ENCODE results near the gene ADRA2B.

ADRA2B gene

GRCh38 chr2:96117701-96118588 lies 1.6 kb upstream of the ADRA2B start:
- DNase-seq (ENCODE audit: low read depth, low spot score), result no peak

DNA sequence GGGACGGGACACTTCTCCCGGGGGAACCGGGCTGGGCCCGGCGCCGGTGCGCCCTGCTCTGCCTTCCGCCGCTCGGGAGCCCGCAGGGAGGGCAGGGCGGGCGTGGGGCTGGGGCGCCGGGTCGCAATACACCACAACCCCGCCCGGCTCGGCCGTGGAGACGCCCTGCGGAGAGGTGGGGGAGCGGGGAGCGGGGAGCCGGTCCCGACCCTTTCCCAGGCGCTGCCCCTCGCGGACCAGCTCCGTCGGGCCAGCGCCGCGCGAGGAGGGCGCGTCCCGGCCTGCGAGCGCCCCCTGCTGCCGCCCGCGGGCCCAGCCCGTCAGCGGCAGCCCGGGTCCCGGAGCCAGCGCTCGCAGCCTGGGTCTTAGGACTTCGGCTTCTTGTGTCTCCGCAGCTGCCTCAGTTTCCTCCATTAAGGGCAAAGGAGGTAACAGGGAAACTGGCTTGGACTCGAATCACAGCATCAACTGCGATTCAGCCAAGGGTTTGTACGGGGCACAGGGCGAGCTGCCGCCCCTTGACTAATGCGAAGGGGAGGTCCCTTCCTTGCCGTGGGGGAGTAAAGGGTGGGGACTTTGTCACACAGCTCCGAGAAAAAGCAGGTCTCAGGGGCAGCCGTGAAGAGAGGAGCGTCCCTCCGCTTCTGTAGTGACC lies 635 bp upstream of the ADRA2B start:
- no peak for DNase-seq (ENCODE audit: low read depth, low spot score)

DNA sequence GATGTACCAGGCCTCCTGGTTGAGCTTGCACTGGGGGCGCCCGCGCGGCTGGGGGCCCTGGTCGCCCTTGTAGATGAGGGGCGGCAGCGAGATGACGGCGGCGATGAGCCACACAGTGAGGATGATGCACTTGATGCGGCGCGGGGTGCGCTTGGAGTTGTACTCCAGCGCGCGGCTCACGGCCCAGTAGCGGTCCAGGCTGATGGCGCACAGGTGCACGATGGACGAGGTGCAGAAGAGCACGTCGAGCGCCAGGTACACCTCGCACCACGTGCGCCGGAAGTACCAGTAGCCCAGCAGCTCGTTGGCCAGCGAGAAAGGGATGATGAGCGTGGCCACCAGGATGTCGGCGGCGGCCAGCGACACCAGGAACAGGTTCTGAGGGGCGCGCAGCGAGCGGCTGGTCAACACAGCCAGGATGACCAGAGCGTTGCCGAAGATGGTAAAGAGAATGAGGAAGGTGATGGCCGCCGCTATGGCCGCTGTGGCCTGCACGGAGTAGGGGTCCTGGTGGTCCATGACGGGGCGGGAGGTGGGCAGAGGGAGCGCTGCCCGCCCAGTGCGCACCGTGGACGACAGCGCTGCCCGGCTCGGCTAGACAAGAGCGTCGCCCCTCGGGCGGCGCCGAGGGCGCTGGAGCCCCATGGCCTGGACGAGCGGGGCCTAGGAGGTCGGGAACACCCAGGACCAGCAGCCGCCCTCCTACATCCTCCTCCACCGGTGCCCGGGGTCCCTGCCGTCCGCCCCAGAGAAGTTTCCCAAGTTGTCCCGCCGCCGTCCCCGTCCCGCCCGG lies 544 bp downstream of the ADRA2B start:
- no peak for DNase-seq (ENCODE audit: low read depth, low spot score)

DNA sequence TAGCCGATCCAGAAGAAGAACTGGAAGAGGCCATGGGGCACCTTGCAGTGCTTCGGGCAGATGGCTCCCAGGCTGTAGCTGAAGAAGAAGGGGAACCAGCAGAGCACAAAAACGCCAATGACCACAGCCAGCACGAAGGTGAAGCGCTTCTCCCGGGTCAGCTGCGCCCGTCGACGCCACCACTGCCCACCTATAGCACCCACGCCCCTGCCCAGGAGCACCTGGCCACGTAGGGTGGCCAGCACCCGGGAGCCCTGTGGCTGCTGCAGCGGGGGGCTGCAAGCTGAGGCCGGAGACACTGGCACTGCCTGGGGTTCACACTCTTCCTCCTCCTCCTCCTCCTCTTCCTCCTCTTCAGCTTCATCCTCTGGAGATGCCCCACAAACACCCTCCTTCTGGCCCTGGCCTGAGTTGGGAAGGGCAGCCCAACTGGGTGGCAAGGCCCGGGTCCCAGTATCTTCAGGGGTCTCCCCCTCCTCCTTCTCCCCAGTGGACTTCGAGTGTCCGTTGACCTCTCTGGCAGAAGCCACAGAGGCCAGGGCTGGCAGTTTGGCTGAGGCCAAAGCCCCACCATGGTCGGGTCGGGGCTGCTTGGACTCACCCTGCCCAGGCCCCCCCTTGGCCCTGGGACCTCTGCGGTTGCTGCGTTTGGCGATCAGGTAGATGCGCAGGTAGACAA lies 1.3 kb downstream of the ADRA2B start:
- DNase-seq (ENCODE audit: low read depth, low spot score), result no peak

DNA sequence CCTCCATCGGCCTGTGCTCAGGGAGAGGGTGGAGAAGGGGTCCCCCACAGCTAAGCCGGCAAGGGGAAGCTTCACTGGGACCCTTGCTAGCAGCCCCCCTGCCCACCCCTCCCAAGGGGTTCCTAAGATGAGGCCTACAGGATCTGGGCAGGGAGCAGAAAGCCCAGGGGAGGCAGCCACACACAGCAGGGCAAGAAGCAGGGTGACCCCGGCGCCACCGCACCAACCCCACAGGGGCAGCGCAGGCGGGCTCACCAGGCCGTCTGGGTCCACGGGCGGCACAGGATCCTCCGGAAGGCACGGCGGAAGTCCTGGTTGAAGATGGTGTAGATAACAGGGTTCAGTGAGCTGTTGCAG lies 1.8 kb downstream of the ADRA2B start:
- no peak for DNase-seq (ENCODE audit: low read depth, low spot score)

DNA sequence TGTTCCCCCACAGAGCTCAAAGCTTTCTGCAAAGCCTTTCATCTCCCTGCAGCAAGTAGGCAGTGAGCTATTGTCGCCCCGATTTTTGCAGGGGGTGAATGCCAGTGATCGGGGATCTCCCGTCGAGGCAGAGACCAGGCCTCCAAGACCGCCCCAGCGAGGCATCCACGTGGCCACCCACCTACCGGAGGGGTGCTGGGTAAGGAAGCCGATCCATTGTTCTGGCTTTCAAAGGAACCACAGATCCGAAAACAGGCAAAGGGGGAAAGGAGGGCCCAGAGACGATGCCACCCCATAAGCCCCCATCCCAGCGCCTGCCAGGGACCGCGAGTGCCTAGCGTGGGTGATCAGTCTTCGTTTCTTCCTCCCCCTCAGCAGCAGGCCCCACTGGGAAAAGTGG lies 2.4 kb downstream of the ADRA2B start:
- DNase-seq (ENCODE audit: low read depth, low spot score), result no peak

DNA sequence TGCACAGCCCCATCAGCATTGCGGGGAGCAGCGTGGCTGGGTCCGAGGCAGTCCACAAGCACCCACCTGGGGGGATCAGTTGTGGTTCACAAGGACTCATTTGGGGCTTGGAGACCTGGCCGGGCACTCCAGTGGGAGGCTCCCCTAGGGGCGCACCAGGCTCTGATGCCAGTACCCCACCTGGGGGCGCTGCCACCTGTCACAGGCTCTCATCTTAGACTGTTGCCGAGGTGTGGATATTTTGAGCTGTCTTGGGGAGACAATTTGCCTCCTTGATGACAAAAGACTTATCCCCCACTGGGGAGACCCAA lies 3.0 kb downstream of the ADRA2B start:
- DNase-seq (ENCODE audit: low read depth, low spot score), result no peak

- DNase-seq (ENCODE audit: low read depth, low spot score), result no peak
Measured at GRCh38 chr2:96112501-96113366, 3.6 kb downstream of the ADRA2B start.

DNA sequence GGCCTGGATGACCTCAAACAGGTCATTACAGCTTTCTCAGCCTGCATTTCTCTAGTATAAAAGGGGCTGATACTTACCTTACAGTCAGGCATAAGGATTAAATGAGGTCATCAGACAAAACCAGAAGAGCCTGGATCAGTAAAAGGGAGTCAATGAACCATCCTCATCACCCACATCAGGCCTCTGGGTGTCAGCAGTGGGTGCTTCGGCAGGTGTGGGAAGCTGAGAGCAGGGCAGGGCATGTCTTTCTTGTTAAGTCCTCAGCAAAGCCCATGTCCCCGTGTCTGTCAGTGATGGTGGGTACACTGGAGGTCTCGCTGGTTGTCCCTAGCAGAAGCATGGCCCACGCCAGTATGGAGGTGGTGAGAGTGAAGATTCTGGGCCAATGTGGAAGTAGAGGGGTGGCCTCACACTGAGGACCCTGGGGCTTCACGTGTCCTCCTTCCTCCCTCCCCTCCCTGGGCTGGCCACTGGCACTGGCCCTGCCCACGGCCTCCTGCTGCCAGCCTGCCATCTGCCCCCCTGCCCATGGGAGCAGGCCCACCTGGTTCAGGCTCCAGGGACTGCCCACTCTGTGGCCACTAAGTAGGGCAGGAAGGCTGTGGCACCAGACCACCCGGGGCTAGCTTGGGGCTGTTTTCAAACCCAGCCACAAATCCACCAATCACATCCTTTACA lies 4.4 kb downstream of the ADRA2B start:
- no peak for DNase-seq (ENCODE audit: low read depth, low spot score)

- DNase-seq (ENCODE audit: low read depth, low spot score), result no peak
Measured at GRCh38 chr2:96111257-96111640, 5.1 kb downstream of the ADRA2B start.

DNA sequence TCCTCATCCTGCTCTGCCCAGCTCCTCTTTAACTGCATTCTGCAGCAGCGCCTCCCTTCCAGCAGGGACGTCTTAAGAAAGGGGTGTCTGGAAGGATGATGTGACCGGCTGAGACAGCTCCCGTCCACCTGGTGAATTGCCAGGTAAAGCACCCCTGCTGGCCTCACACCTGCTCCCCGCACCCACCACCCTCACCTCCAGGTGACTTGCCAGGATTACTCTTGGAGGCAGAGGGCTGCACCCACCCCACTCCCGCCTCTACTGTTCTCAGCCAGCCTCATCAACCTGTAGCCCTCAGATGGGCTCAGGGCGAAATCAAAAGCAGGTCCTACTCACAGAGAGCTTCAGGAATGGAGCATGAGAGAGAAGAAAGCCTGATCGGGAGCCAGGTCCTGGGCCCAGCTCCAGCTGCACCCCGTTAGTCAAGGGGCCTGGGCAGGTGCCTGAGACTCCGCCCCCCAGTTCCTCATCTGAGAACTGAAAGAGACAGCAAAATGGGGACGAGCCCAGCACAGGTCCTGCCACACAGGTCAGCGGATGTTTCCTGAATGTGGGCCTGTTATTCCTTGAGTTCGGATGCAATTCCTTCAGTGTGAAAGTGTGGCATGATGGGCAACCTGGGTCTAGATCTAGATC lies 5.6 kb downstream of the ADRA2B start:
- no peak for DNase-seq (ENCODE audit: low read depth, low spot score)

- DNase-seq (ENCODE audit: low read depth, low spot score), result no peak
Measured at GRCh38 chr2:96109931-96110511, 6.3 kb downstream of the ADRA2B start.

GRCh38 chr2:96109361-96109680 lies 7.0 kb downstream of the ADRA2B start:
- no peak for DNase-seq (ENCODE audit: low read depth, low spot score)

DNA sequence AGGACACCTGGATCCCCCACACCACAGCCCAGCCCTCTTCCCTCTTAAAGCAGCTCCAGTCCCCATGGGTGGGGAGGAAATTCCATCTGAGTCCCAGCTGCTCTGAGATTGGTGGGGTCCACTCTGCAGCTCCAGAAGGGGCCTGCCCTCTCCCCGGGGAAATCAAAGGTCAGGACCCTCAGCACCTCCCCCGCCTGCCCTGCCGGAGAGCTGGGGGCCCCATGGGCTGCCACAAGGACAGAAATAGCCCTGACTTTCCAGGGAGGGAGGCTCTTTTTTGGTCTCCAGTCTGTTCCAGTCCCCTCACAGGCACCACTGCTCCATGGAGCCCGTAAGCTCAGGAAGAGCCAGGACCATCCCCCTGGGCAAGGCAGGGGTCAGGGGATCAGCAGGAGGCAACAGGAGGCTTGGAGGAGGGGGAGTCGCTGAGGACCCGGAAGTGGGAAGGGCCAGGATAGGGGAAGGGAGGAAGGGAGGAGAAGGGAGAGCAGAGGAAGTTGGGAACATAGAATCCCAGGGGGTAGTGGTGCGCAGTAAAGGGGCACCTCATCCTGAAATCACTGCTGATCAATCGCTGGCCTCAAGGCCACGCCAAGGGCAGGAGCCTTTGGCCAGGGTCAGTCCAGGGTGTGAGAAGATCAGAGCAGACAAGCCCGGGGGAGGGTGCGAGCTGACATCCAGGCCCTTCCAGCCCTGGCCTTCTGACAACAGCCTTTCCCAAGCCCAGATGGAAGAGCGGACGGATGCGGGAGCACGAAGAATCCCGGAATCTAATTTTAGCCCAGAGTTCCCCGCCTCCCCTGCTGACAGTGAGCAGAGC lies 7.6 kb downstream of the ADRA2B start:
- no peak for DNase-seq (ENCODE audit: low read depth, low spot score)

- no peak for DNase-seq (ENCODE audit: low read depth, low spot score)
Measured at GRCh38 chr2:96108151-96108540, 8.2 kb downstream of the ADRA2B start.

DNA sequence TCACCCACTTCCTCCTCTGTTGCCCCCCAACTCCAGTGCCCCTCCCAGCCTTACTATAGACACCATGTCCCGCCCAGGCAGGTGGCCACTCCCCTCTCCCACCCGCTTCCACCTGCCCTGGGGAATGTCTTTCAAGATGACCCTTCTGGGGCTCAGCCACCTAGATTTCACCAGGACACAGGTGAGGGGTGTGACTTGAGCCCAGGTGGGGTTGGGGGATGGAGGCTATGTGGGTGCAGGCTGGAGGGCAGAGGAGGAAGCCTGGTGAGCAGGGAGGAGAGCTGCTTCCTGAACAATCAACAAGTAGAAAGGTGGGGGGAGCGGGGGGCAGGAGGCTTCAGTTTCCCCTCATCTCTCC lies 8.7 kb downstream of the ADRA2B start:
- DNase-seq (ENCODE audit: low read depth, low spot score), result no peak

DNA sequence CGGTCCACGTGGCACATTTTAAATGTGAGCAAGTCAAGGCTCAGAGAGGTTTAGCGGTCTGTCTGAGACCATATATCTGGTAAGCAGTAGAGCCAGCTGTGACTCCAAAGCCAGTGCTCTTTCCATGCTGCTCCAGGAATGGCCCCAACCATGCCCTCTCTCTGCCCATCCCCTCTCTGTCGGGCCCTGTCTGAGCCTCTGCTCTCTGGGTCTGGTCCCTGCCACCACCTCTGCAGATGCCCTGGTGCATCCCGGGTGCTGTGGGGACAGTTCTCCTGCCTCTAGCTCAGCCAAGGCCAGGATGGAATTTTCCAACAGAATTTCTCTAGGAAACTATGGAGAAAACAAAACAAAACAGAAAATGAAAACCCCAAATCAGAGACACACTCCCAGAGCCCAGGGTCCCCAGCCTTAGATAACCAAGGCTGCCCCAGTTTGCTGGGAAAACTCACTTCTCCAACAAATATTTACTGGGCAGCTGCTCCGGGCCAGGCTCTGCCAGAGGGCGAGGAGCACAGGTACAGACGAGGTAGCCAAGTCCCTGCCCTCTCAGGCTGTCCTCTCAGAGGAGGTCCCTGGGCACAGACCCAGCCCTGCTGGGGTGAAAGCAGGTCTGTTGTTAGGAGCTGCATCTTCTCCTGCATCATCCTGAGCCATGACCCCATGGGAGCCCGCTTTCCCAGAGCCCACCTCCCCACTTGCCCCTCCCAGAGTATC lies 9.2 kb downstream of the ADRA2B start:
- DNase-seq (ENCODE audit: low read depth, low spot score), result no peak

GRCh38 chr2:96105994-96106715 lies 10.2 kb downstream of the ADRA2B start:
- no peak for DNase-seq (ENCODE audit: low read depth, low spot score)
